Osteocyte (in vitro differentiated cells): ENCODE data around the gene BOLA3. TPM values are rescaled to one million over a fixed set of nuclear protein-coding genes. Genes with fewer than 3 reads are reported as not detected.
A peak's percentile ranks its signal among the peaks of the same experiment; 100 is the strongest.
"Not testable (repeated sequence)": the region's sequence is repeated elsewhere in the genome, so short reads cannot be mapped to it uniquely, and the experiment has no call there.

ENCODE experiments used
- DNase-seq: peaks from one replicate; pipeline ENCODE4 v3.0.0; 2021; ENCODE audit warnings: mixed read lengths; ENCODE audit not compliant: unreplicated experiment; ENCODE audit errors: extremely low spot score
- H3K27ac Mint-ChIP-seq: one replicate; pipeline ENCODE4 v1.8.0; 2021; ENCODE audit warnings: mild to moderate bottlenecking, mixed read lengths; ENCODE audit not compliant: unreplicated experiment
- H3K27me3 Mint-ChIP-seq: one replicate; pipeline ENCODE4 v1.8.0; 2021; ENCODE audit warnings: mixed read lengths; ENCODE audit not compliant: unreplicated experiment
- H3K36me3 Mint-ChIP-seq: one replicate; pipeline ENCODE4 v1.8.0; 2021; ENCODE audit warnings: mixed read lengths; ENCODE audit not compliant: unreplicated experiment
- H3K4me1 Mint-ChIP-seq: one replicate; pipeline ENCODE4 v1.8.0; 2021; ENCODE audit warnings: mixed read lengths; ENCODE audit not compliant: unreplicated experiment
- H3K4me3 Mint-ChIP-seq: one replicate; pipeline ENCODE4 v1.8.0; 2021; ENCODE audit warnings: mild to moderate bottlenecking, moderate library complexity, mixed read lengths; ENCODE audit not compliant: unreplicated experiment
- H3K9me3 Mint-ChIP-seq: one replicate; pipeline ENCODE4 v1.8.0; 2021; ENCODE audit warnings: mixed read lengths; ENCODE audit not compliant: unreplicated experiment
- CTCF ChIP-seq: fragments of 200-600 bp; sonication (generic); IDR thresholded peaks from 2 replicates; pipeline ENCODE4 v1.5.0; 2021; ENCODE audit warnings: antibody characterized with exemption, mild to moderate bottlenecking, moderate library complexity
- total RNA-seq: library from RNA; stranded (reverse); gene quantifications from 2 replicates; pipeline ENCODE4 v1.2.1, GENCODE V29; 2021

Gene BOLA3
- total RNA-seq, 1 donor from 2014 or later, result 23.1 TPM

- Mint-ChIP-seq H3K4me1 (peaks cover 20% of the 10 kb centered on the region), H3K27me3 (no peaks in the 10 kb centered on the region), H3K9me3 (no peaks in the 10 kb centered on the region), H3K27ac (no peak overlapping the region), H3K4me3 (no peak overlapping the region), H3K36me3 (peaks cover 38% of the 10 kb centered on the region)
- TF ChIP-seq CTCF, result no peak
- DNase-seq, result no peak
Measured at GRCh38 chr2:74092275-74092674, 55.4 kb downstream of the BOLA3 start.

- H3K9me3 Mint-ChIP-seq, result no peaks in the 10 kb centered on the region
- H3K27me3 Mint-ChIP-seq, result no peaks in the 10 kb centered on the region
- peak; percentile 74 for DNase-seq
- peaks cover 38% of the 10 kb centered on the region for H3K36me3 Mint-ChIP-seq
- H3K4me1 Mint-ChIP-seq, result peaks cover 20% of the 10 kb centered on the region
- no peak overlapping the region for H3K27ac Mint-ChIP-seq
- no peak for TF ChIP-seq CTCF
- no peak overlapping the region for H3K4me3 Mint-ChIP-seq
Measured at GRCh38 chr2:74091391-74091790, 56.3 kb downstream of the BOLA3 start.

- Mint-ChIP-seq H3K9me3 (no peaks in the 10 kb centered on the region), H3K4me1 (peaks cover 20% of the 10 kb centered on the region), H3K27me3 (no peaks in the 10 kb centered on the region), H3K4me3 (no peak overlapping the region), H3K36me3 (peaks cover 39% of the 10 kb centered on the region), H3K27ac (no peak overlapping the region)
- no peak for TF ChIP-seq CTCF
- DNase-seq, result peak; percentile 80
Measured at GRCh38 chr2:74089816-74090745, 57.6 kb downstream of the BOLA3 start.

- H3K36me3 Mint-ChIP-seq, result peaks cover 37% of the 10 kb centered on the region
- not testable (repeated sequence) for H3K27ac Mint-ChIP-seq, H3K9me3 Mint-ChIP-seq, H3K4me3 Mint-ChIP-seq, H3K27me3 Mint-ChIP-seq
- peaks cover 20% of the 10 kb centered on the region for H3K4me1 Mint-ChIP-seq
- DNase-seq, result peak; percentile 42
Measured at GRCh38 chr2:74088676-74089075, 59.0 kb downstream of the BOLA3 start.

GRCh38 chr2:74087696-74088095 lies 60.0 kb downstream of the BOLA3 start:
- Mint-ChIP-seq H3K27ac (no peak overlapping the region), H3K9me3 (no peaks in the 10 kb centered on the region), H3K36me3 (peaks cover 41% of the 10 kb centered on the region), H3K4me3 (no peak overlapping the region), H3K27me3 (no peaks in the 10 kb centered on the region), H3K4me1 (peaks cover 20% of the 10 kb centered on the region)
- peak; percentile 62 for DNase-seq
- TF ChIP-seq CTCF, result no peak
